C4-2B (cell line): ENCODE results near the gene FBXO24.

Experiments used
- H3K27ac ChIP-seq: fragments of 450-650 bp; 2 replicates; pipeline ENCODE4 v1.5.1; 2017
- ZFX ChIP-seq: fragments of 450-650 bp; IDR thresholded peaks from 2 replicates; pipeline ENCODE4 v1.6.1; 2017
- TF ChIP-seq, protein P1 (sequence below): fragments of 450-650 bp; conservative IDR thresholded peaks from 2 replicates; pipeline ENCODE4 v1.5.1; 2017; ENCODE audit warnings: mild to moderate bottlenecking

The FBXO24 gene

DNA sequence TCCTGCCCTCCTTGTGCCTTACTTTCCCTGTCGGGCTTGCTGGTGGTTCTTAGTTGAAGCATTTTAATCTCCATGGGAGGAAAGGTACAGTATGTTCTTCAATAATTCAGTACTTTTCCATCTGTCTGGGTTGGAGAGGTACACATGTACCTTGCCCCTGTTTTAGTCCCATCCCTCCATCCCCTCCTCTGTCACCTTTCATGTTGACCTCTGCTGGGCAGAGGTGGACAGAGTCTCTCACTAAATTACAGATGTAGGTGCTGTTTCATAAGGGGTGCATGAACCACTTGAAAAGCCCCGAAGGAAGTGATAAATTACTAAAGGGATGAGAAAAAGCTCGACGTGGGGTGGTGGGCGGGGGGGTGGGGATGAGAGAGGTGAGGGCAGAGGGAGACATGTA is 41.7 kb upstream of the FBXO24 start:
- H3K27ac ChIP-seq, result peak overlapping the region; percentile 100

DNA sequence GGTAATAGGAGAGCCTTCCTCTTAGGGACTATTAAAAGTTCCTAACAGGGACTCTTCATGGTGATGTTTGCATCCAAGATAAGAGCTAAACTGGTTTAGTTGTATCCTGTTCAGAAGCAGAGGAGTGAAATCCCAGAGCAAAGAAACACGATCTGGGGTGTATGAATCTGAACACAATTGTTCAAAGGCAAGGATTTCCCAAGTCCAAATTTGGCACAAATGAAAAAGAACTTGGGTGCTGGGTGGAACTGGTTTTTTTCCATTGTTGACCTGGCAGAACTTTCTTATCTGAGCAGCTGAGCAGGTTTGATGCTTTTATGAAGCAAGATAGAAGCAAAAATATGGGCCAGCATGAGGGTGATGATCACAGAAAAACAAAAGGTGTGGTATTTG is 41.2 kb upstream of the FBXO24 start:
- TF ChIP-seq ZFX, result no peak
- TF ChIP-seq, protein P1, sequence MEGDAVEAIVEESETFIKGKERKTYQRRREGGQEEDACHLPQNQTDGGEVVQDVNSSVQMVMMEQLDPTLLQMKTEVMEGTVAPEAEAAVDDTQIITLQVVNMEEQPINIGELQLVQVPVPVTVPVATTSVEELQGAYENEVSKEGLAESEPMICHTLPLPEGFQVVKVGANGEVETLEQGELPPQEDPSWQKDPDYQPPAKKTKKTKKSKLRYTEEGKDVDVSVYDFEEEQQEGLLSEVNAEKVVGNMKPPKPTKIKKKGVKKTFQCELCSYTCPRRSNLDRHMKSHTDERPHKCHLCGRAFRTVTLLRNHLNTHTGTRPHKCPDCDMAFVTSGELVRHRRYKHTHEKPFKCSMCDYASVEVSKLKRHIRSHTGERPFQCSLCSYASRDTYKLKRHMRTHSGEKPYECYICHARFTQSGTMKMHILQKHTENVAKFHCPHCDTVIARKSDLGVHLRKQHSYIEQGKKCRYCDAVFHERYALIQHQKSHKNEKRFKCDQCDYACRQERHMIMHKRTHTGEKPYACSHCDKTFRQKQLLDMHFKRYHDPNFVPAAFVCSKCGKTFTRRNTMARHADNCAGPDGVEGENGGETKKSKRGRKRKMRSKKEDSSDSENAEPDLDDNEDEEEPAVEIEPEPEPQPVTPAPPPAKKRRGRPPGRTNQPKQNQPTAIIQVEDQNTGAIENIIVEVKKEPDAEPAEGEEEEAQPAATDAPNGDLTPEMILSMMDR, result no peak
- H3K27ac ChIP-seq, result peak overlapping the region; percentile 100

More for the DNA sequence above, 41.7 kb upstream of the FBXO24 start:
- TF ChIP-seq, protein P1, result no peak
- no peak for TF ChIP-seq ZFX

DNA sequence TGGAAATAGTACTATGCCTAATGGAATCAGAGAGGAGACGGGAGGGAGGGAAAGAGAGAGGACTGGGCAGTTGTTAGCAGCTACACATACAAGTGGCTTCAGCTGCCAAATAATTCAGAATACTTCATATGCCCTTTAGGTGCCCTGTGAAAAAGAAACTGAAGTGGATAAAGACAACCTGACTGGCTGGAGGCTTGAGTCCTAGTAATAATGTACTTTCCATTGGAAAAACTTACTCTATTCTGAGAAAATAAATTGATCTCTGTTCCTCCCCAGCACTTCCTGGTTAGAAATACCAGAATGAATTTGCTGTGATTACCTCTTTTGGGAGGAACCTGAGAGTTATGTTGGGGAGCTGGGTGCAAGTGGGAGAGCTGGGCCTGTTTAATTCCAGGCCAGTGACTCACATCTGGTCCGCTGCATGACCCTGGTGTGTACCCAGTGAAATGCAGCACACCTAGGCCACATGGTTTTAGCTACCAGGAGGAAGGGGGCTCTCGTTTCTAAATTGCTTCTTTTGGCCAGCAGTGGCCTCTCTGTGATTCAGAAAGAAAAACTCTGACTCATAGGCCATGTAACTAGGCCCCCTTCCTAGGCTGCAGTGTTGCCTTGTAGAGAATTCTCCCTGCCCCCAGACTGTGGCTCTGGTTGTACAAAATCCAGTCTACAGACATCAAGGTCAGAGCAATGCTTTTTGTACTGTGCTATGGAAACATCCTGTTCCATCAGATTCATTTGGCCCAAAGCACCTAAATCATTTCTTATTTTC is 40.6 kb upstream of the FBXO24 start:
- TF ChIP-seq ZFX, result peak; percentile 15; the same call in 1 of the 2 replicates
- TF ChIP-seq, protein P1, result no peak
- H3K27ac ChIP-seq, result peak overlapping the region; percentile 100

DNA sequence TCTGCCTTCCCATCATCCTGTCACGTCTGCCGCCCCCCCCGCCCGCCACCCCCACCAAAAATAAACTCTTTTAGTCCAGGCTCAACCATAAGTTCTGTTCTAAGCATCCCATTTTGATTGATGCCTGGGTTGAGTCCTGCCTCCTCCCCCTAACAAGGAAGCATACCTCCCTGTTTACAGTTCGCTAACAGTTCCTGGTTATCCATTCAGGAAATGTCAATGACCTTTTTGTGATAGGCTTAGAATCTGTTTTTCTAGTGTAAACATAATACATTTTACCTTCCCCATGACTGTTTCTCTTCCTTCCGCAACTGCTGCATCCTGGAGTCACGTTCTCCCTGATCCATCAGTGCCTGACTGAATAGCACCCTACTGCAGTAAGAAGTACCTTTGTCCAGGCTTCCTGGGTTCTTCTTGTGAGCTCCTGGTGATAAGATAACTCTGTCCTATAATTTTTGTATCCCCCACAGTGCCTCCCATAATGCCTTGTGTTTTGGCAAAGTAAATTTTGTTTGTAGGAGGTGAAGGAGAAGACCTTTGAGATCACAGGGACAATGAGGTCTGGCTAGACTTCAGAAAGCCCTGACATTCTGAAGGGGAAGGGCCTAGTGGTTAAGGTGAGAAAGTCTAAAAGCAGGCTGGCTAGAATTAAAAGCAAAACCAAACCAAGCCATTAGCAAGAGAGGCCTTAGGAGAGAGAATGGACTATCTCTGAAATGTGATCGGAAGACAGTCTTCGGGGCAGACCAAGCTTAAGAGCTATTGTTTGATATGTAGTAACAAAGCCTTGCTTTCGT is 39.8 kb upstream of the FBXO24 start:
- H3K27ac ChIP-seq, result peak overlapping the region; percentile 100
- TF ChIP-seq ZFX, result no peak

DNA sequence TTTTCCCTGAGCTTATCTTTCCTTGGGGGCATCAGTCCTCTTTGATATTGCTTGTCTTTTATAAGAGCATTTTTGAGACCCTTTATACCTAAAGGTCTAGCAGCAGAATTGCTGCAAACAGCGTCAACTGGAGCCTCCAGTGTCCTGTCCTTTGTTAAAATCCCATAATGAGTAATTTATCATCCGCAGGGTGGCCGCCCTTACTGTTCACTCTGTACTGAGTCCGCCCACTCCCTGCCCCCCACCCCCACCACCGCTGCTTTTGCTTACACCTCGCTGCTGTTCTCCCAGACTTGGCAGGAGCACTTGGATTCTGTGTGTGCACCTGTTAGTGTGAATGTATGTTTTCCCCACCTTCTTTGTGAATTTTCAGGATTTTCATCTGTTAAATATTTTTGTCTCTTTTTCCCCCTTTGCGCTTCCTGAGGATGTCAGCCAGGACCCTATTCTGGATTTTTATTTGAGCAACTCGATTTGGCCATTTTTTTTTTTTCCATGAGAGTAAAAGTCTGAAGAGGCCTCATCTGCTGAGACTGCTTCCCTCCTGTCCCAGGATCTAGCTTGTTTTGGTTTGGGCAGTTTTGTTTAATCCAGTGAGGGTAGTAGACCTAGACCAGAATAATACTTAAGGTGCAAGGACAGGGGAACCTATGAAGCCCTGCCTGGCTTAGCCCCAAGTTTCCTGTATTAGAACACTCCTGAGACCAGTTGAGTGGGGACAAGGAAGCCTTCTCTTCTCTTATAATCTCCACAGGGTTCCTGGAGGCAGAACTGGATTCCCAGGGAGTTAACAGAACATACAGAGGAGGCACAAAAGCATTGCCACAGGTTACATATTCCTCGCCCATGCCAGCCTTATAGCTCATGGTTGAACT is 39.0 kb upstream of the FBXO24 start:
- TF ChIP-seq, protein P1, result no peak
- no peak for TF ChIP-seq ZFX
- H3K27ac ChIP-seq, result peak overlapping the region; percentile 100

DNA sequence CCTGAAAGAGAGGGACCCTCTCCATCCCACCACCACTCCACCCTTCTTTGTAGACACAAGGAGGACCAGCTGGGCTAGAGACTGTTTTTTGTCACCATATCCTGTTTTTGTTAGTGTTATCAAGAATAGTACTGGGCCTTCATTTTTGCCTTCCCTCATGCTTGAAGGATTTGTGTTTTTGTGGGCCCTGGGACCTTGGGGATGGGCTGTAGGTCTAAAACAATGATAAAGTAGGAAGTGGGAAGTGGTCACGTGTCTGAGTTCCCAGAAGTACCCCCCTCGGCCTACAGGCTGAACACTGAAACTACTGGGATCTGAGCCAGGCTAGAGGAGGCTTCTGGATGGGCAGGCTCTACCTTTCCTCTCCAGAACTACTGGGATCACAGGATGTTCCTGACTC is 38.3 kb upstream of the FBXO24 start:
- TF ChIP-seq ZFX, result 0 out of 2 replicates have a peak, but pooled peaks have one; percentile 16
- TF ChIP-seq, protein P1, result no peak
- peak overlapping the region; percentile 100 for H3K27ac ChIP-seq

DNA sequence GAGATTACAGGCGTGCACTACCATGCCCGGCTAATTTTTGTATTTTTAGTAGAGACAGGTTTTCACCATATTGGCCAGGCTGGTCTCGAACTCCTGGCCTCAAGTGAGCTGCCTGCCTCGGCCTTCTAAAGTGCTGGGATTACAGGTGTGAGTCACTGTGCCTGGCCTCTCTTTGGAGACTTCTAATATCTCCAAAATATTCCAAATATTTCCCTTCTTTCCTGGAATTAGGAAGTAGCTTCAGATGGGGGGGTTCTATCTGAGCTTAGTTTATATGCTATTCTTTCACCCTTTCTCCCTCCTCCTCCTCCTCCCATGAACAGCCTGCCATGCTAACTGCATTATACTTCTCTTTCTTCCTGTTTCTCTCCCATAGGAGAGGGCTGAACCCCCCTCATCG is 37.7 kb upstream of the FBXO24 start:
- H3K27ac ChIP-seq, result peak overlapping the region; percentile 100

DNA sequence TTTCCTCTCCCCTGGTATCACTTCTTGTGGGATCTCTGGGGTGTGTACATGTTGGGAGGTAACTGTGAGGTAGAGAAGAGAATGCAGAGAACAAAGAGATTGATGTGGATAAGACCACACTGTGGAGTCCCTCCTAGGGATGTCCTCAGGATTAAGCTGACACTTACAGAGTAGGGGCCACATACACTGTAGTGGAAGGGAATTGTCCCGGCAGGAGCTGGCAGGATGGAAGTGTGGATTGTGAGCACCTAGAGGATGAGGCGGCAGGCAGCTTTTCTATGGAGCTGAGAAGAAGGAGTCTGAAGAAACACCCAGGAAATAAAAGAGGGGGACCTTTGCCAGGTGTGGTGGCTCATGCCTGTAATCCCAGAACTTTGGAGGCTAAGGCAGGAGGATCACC is 33.6 kb upstream of the FBXO24 start:
- no peak for TF ChIP-seq ZFX
- TF ChIP-seq, protein P1, result no peak
- H3K27ac ChIP-seq, result no peak overlapping the region
